ENCODE data around the gene APOA5. TPM values are rescaled to one million over a fixed set of nuclear protein-coding genes. Genes with fewer than 3 reads are reported as not detected.
"Not testable (repeated sequence)": the region's sequence is repeated elsewhere in the genome, so short reads cannot be mapped to it uniquely, and the experiment has no call there.

APOA5 gene
- polyA plus RNA-seq, 4 donors: not detected

DNA sequence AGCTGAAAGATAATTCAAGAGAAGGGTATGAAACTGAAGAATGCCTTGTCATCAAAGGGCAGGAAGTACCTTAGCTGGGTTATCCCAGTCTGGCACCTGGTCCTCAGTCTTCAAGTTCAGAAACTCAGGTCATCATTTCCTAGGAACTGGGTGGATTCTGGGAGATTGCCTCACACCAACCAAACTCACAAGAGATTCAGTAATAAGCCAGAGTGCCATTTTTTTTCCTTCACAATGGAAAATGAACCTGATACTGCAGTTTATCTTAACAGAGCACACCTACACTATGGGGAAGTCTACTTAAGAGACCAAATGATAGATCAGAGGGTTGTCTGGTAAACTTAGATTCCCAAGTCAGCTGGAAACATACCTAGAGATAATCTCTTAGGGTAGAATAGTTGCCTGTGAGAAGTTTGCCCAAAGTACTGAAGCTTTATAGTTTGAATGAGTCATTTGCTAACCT, 15.1 kb downstream of the APOA5 start:
- no peak for DNase-seq (ENCODE audit: low read depth in 4 of 4, low spot score in 3 of 4)

- no peak for DNase-seq (ENCODE audit: low read depth in 4 of 4, low spot score in 3 of 4)
Observed at GRCh38 chr11:116775975-116776374, 15.7 kb downstream of the APOA5 start.

DNA sequence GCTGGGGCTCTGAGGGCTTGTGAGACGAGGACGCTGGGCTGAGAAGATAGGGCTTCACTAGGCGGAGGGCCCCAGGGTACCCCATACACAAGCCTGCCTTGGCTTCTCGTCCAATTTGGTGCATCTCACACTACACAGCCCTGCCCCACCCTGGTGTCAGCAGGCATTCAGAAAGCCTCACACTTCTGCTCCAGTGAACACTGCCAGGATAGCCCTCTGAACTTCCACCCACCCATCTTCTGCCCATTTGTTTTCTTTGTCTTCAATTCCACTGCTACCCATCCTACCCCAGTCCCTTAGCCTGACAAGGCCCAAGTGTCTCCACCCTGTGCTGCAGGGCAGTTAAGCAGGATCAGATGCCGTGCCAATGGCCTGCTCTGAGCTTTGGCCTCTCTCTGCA, 17.0 kb downstream of the APOA5 start:
- DNase-seq (ENCODE audit: low read depth in 4 of 4, low spot score in 3 of 4): no peak

- no peak for DNase-seq (ENCODE audit: low read depth in 4 of 4, low spot score in 3 of 4)
Observed at GRCh38 chr11:116773203-116774097, 18.2 kb downstream of the APOA5 start.

DNA sequence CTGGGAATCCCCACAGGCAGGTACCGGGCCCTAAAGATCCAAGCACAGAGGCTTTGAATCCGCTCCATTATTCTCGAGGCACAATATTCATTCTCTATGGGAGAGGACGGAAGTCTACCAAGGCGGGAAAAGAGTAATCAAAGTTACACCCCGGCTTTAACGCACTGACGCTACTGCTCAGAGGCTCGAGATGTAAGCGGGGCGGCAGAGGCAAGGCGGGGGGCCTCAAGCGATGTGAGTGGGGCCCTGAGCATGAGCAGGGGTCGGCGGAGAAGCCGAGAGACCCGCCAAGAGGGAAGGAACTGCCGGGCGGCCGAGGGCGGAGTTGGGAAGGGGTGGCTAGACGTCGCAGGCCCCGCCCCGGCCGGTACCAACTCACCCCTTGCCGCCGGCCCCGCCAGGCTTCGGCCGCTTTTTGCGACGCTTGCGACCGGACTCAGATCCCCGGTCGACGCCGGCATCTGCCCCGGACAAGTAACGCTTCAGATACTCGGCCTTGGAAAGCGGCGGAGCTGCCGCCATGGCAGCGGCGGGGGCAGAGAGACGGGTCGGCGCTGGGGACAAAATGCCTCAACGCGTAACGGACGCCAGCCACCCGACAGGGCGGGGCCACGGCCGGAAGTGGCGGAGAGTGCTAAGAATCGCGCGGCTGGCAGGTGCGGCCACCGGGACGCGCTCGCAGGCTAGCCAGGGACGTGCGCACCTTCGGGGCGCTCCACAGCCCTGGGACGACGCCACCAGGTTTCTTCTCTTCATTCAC, 19.1 kb downstream of the APOA5 start, which contains the start of gene BUD13:
TSS of gene BUD13 (minus strand) at position 545 of the 760 bp plus-strand sequence. CDS start at position 522, 23 bp downstream.
- peak in 3 of 4 donors; percentile 72 to 90 (median 80) for DNase-seq (ENCODE audit: low read depth in 4 of 4, low spot score in 3 of 4)

GRCh38 chr11:116771935-116772334, 19.7 kb downstream of the APOA5 start:
- no peak for DNase-seq (ENCODE audit: low read depth in 4 of 4, low spot score in 3 of 4)

DNA sequence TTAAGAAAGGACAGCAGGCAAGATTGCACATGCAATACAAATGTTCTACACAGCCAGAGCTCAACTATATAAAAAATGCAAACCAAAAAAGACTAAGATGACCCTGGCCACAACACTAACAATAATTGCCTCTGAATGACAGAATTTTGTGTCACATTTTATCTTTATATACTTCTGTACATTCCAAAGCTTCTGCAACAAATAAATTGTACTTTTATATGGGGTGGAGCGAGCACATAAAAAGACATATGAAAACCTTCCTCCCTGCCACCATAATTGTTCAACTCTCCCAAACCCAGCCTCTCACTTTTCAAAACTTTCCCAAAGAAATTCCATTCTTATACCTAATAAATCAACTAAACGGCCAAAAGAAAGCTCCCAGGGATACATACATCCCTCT, 29.5 kb downstream of the APOA5 start:
- no peak for DNase-seq (ENCODE audit: low read depth in 4 of 4, low spot score in 3 of 4)

- not testable (repeated sequence) for DNase-seq (ENCODE audit: low read depth in 4 of 4, low spot score in 3 of 4)
Observed at GRCh38 chr11:116756044-116756443, 35.6 kb downstream of the APOA5 start.

DNA sequence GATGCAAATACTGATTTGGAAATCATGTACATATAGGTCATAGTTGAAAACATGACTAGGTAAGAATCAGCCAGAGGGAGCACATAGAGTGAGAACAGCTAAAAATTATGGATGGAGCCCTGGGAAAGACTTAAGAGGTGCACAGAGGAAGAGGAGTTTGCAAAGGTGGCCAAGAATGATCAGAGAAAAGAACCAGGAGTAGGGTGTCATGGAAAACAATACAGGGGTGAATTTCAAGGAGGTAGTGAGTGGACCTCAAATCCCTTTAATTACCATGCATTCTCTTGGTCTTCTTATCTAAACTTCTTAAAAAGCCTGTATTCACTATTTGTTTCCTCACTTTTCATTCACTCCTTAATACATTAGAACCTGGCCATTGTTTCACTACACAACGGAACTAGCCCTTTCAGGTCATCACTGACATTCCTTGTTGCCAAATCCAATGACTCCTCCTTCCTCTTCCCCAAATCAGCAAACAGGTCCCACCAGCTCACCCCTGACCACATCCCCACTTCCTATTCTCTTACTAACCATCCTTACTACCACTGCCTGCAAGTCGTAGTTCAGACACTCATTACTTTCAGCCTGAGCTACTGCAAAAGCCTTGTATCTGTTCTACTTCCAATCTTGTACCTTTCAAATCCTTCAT, 41.5 kb downstream of the APOA5 start:
- DNase-seq (ENCODE audit: low read depth in 4 of 4, low spot score in 3 of 4): no peak

- no peak for DNase-seq (ENCODE audit: low read depth in 4 of 4, low spot score in 3 of 4)
Observed at GRCh38 chr11:116742104-116742503, 49.6 kb downstream of the APOA5 start.

GRCh38 chr11:116740741-116741140, 50.9 kb downstream of the APOA5 start:
- DNase-seq (ENCODE audit: low read depth in 4 of 4, low spot score in 3 of 4): no peak

Other genes starting within 250 kb of the APOA5 start
- 10 to 100 TPM; 33.8 to 40.4 (median 36.7) TPM for gene BUD13, start 18.9 kb downstream of the APOA5 start, polyA plus RNA-seq (ENCODE audit: insufficient read length in 4 of 4)
- gene ZPR1, start 3.9 kb downstream of the APOA5 start, polyA plus RNA-seq (ENCODE audit: insufficient read length in 4 of 4): 10 to 100 TPM; 54.4 to 62.7 (median 59.1) TPM
- under 1 TPM in 1 of 4 donors, not detected in 3; 0.08 TPM for gene APOA4, start 31.4 kb upstream of the APOA5 start, polyA plus RNA-seq (ENCODE audit: insufficient read length in 4 of 4)
- 10 to 100 TPM in 1 of 4 donors, 1 to 10 TPM in 3; 3.7 to 11.1 (median 8.4) TPM for gene APOC3, start 38.0 kb upstream of the APOA5 start, polyA plus RNA-seq (ENCODE audit: insufficient read length in 4 of 4)
- gene APOA1, start 45.7 kb upstream of the APOA5 start, polyA plus RNA-seq (ENCODE audit: insufficient read length in 4 of 4): 100 to 1,000 TPM in 3 of 4 donors, 10 to 100 TPM in 1; 75.4 to 179 (median 109) TPM

Data from right renal pelvis (tissue), 4 donors.